ENCODE results near the gene THYN1. TPM values are rescaled to one million over a fixed set of nuclear protein-coding genes. Genes with fewer than 3 reads are reported as not detected.
A peak's percentile ranks its signal among the peaks of the same experiment; 100 is the strongest.

Gene THYN1
- total RNA-seq, 1 experiment from 2014 or later = 97.0 TPM

GRCh38 chr11:134261626-134262488 is 8.7 kb upstream of the THYN1 start:
- H3K36me3 Mint-ChIP-seq (ENCODE audit: insufficient read depth in 1 of 3, low read depth in 3 of 3) = peaks cover 27 to 69% (median 53%) of the 10 kb centered on the region in 3 experiments; a peak in 6 of 7 replicates
- Histone ChIP-seq H3K4ac (ENCODE audit: low read depth, low read length) (no peak overlapping the region), H2BK12ac (ENCODE audit: insufficient read length, low read depth, low read length) (no peak overlapping the region)

More at GRCh38 chr11:134261626-134262488, 8.7 kb upstream of the THYN1 start:
- H2AK5ac ChIP-seq (ENCODE audit: insufficient read length, low read length) = no peak overlapping the region
- peak overlapping the region in 1 of 3 experiments; percentile 24; a peak in 2 of 7 replicates for H3K27ac Mint-ChIP-seq
- H3K4me3 Mint-ChIP-seq = no peak overlapping the region
- peaks cover 6% of the 10 kb centered on the region; the same call in 1 of the 2 replicates for H3K4me1 ChIP-seq (ENCODE audit: insufficient read depth, low read length)
- H3K79me1 ChIP-seq (ENCODE audit: insufficient read depth, low read depth, low read length, poor library complexity, severe bottlenecking) = no peaks in the 10 kb centered on the region
- H3K27me3 Mint-ChIP-seq (ENCODE audit: low read depth) = no peaks in the 10 kb centered on the region
- peak; percentile 69 for DNase-seq
- peaks cover 11% of the 10 kb centered on the region in 2 experiments for H3K4me1 Mint-ChIP-seq
- no peak overlapping the region for H3K23ac ChIP-seq (ENCODE audit: insufficient read length, low read depth, low read length)
- WGBS (ENCODE audit: extremely low coverage, insufficient read length, low lambda C conversion rate) = no CpG with 5 or more reads among the region's 14 CpGs
- no peak overlapping the region for H2BK120ac ChIP-seq (ENCODE audit: low read depth, low read length, poor library complexity, severe bottlenecking)
- H3K27me3 ChIP-seq (ENCODE audit: insufficient read depth, low read length) = no peaks in the 10 kb centered on the region
- H2BK15ac ChIP-seq (ENCODE audit: low read depth, low read length) = no peak overlapping the region
- H4K91ac ChIP-seq (ENCODE audit: insufficient read length, low read depth, low read length) = no peak overlapping the region
- H3K18ac ChIP-seq (ENCODE audit: insufficient read length, low read depth, low read length) = no peak overlapping the region
- no peak overlapping the region for H4K5ac ChIP-seq (ENCODE audit: insufficient read length, low read depth, low read length)
- H4K8ac ChIP-seq (replicated peaks; ENCODE audit: insufficient read length, low read depth, low read length) = no peak overlapping the region
- H2BK20ac ChIP-seq (ENCODE audit: low read depth, low read length, poor library complexity, severe bottlenecking) = no peak overlapping the region
- no peak overlapping the region for H3T11ph ChIP-seq (ENCODE audit: low read length)
- H2AFZ ChIP-seq (ENCODE audit: low read length) = no peak overlapping the region
- no peak overlapping the region for H3K27ac ChIP-seq (ENCODE audit: insufficient read length, low read depth, low read length)
- H4K20me1 ChIP-seq (ENCODE audit: control insufficient read depth, insufficient read depth, insufficient read length) = no peaks in the 10 kb centered on the region
- no peak overlapping the region for H3K14ac ChIP-seq (ENCODE audit: insufficient read depth, low read length)
- no peaks in the 10 kb centered on the region for H3K23me2 ChIP-seq (ENCODE audit: insufficient read length, low read depth, low read length, poor library complexity, severe bottlenecking)
- H3K9me3 ChIP-seq (ENCODE audit: control insufficient read depth, low read depth, low read length) = no peaks in the 10 kb centered on the region
- no peaks in the 10 kb centered on the region for H3K79me2 ChIP-seq (ENCODE audit: insufficient read depth, low read length)
- H3K4me2 ChIP-seq (ENCODE audit: insufficient read depth, insufficient read length, low read length) = no peak overlapping the region
- H3K56ac ChIP-seq (ENCODE audit: insufficient read length, low read depth, low read length) = no peak overlapping the region
- peak; percentile 81 for TF ChIP-seq CTCF (conservative IDR thresholded peaks at IDR 0.05)
- no peak overlapping the region for H2BK5ac ChIP-seq (ENCODE audit: insufficient read length, low read length)
- H3K9ac ChIP-seq (ENCODE audit: extremely low read depth, insufficient read length, low read length) = no peak overlapping the region
- no peaks in the 10 kb centered on the region for H3K9me3 Mint-ChIP-seq

Measured in H9 (cell line).